GM18499 (cell line): Measurements from ENCODE around the gene TRIM54.
"Not testable (repeated sequence)": the region's sequence is repeated elsewhere in the genome, so short reads cannot be mapped to it uniquely, and the experiment has no call there.

Source experiments
- ATAC-seq: cut with Tn5 transposase; IDR thresholded peaks from one replicate; pipeline ENCODE4 v1.9.1; 2021; ENCODE audit warnings: moderate number of reproducible peaks; ENCODE audit not compliant: insufficient read depth, unreplicated experiment

TRIM54 gene

DNA sequence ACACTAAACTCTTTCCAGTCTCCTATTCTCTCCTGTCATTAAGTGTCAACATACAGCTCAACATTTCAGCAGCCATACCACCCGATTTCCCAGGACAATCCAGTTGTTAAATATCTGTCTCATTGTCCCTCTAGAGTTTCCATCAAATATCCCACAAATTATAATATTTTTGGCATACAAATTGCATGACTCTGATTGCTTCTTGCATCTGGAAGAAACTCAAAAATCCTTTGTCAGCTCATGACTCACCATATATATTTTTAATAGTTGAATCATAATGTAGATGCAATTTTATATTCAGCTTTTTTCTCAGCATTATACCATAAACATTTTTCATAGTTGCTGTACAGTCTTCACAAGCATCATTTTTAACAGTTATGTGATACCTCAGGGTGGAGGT is 26.6 kb upstream of the TRIM54 start:
- ATAC-seq, result no peak

DNA sequence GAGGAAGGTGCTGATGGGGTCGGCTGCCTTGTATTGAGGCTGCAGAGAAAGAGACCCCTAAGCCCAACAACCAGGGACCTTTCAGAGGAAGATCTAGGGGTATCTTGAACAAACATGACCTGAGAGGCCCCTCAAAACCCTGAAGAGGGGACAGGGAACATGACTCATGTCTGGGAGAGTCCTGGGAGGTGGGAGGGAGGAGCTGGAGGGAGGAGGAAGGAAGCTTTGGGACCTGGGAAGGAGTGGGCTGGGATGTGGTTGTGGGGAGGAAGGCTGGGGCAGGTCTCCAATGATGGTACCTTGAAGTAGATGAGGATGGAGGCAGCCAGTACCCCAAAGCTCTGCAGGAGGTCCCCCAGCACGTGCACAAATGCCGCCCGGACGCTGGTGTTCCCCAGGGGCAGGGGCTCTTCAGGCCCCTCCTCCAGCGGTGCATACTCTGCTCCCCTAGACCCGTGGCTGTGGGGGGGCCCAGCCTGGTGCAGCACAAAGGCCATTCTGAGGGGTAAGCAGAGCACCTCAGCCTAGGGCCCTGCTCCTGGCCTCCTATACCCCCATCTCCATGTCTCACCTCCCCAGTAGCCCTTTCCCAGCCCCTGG is 25.3 kb upstream of the TRIM54 start:
- no peak for ATAC-seq

DNA sequence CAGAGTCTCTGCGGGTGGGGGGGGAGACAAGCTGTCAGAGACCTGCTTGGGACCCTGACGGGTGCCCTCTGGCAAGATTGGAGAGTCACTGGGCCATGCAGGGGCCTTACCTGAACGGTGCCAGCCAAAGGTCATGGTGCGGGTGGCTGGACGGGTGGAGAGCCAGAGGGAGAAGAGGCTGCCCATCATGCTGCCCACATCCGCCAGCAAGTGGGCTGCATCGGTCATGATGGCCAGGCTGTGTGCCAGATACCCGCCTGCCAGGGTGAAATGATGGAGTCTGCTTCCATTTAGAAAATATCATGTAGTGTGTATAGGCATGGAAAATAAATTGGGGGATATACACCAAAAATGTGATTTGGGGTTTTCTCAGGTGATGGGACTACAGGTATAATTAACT is 24.2 kb upstream of the TRIM54 start:
- no peak for ATAC-seq

DNA sequence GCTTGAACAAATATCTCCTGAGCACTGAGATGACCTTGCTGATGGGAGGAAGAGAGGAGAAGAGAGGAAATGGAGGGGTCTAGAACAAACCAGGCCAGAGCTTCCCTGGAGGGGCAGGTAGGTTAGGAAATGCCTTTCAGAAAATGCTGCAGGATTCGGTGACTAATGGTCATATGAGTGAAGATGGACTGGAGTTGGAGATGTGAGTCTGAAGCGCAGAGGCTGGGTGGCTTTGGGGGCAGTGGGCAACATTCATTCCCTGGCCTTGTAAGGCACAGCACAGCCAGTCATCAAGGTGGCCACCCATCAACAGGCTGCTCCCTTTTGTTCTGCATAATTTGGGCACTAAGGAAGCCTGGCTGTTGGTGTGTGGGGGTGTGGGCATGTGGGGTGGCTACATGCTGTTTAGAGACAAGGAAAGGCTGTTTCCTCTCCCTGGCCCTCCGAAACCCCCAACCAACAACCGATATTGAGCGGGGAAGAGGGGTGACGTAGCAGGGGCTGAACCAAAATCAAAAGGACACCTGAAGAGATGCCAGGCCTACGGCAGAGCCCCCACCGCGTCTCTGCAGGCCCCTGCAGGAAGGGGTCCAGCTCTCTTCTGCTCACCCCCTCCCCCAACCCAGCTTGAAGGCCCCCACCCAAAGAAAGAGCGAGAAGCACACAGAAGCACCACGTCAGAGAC is 20.8 kb upstream of the TRIM54 start:
- ATAC-seq, result no peak

DNA sequence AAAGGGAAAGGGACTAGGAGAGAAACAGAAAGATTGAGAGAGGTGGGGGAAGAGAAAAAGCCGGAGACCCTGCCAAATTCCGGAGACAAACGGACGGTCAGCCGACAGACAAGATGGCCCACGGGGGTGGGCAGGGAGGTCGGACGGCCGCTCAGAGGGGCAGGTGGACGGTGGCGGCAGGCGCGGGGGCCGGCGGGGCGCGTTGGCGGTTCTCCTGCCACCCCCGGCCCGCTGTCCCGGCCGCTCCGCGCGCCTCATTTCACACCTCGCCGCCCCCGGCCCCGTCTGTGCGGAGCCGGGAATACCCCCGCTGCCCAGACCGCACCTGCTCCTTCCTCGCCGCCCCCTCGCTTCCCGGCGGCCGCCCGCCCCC is 20.3 kb upstream of the TRIM54 start:
- no peak for ATAC-seq

DNA sequence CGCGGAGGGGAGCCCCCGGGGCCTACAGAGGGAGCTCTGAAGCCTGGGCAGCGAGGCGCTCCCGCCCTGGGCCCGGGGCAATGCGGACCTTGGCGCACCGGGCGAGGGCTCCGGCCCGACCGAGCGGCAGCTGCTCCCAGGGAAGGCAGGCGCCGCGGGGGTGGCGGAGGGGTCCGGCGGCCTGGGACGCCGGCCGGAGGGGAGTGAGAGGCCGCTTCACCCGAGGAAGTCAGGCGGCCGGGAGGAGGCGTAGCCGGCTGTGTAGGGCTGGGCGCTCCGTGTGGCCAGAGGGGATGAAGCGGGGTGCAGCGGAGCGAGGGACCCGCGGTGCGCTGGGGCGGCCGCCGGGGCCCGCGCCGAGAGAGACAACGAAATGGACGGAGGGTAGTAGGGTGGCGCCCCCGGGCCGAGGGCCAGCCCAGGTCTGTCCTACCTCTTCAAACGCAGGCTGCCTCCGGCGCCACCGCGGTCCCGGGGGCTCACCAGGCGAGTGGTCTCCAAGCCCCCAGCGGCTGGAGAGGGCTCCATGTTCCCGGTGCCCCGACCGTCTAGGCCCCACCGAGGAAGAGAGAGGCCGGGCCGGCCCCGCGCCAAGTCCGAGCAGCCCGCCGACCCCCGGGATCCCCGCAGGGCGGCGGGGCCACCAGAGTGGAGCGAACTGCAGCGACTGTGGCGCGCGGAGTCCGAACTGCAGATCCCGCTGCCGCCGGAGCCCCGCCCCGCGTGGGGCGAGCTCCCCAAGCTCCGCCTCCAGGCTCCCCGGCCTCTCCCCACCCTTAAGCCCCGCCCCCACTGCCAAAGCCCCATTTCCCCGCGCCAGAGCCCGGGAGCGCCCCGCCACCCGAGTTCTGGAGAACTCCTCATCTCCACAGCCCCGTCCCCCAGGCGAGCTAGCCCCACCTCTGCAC is 19.6 kb upstream of the TRIM54 start, which contains the start of gene SLC30A3:
TSS of gene SLC30A3 (minus strand) at position 669 of the 908 bp plus-strand sequence. CDS start at position 528, 141 bp downstream.
- ATAC-seq, result no peak

DNA sequence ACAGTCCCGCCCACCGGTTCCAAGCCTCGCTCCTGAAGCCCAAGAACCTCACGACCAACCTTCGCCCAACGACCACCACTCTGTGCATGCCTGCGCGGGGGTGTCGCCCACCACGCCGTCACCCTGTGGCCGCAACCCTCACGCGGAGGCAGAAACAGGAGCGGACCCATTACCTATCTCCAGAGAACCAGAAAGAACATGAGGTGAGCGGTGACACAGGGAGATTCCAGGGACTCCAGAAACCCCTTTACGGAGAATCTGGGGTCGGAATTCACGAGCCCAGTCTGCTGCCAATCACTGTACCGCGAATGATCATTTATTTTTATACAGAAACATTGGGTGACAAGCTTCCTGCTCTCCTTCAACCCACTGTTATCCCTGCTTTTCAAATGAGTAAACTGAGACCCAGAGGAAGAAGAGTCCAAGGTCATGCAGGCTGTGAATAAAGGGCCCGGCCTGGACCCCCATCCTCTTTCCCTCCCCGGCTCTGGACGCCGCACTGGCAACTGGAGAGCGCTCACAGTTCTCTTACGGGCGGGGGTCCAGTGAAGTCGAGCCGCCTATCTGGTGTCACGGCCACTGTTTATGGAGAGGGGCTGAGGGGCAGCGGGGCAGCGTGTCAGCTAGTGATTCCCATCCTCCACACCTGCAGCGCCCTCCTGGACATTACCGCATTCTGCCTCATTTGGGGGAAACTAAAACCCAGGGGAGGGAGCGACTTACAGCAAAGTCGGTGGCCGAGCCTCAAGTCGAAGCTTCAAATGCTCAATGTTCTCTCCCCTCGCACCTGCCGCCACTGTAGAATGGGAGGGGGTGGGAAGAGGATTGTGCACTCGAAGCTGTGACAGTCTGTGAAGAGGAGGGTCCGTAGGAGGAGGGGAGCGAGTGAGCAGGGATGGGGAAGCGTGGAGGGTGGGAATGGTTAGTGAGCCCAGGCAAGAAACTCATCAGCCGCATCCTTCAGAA is 18.7 kb upstream of the TRIM54 start:
- no peak for ATAC-seq

DNA sequence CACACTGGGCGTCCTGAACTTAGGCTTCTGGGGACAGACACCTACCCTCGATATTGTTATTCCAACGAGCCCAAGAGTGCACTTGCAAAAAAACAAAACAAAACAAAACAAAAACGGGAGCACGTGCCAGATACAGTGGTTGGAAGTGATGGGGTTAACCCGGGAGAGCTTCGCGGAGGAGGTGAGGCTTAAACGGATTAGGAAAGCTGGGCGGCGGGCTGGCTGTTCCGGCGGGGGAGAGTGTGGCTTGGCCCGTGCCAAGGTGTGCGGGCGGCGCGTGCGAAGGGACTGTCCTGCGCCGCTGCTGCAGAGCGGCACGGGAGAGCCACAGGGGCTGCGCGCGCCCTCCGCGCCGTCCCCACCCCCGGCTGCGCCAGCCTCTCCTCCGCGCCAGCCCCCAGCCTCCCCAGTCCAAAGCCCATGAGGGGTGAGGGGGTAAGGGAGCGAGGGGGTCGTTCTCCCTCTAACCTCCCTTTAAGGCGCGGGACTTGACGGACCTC is 17.9 kb upstream of the TRIM54 start:
- ATAC-seq, result no peak

DNA sequence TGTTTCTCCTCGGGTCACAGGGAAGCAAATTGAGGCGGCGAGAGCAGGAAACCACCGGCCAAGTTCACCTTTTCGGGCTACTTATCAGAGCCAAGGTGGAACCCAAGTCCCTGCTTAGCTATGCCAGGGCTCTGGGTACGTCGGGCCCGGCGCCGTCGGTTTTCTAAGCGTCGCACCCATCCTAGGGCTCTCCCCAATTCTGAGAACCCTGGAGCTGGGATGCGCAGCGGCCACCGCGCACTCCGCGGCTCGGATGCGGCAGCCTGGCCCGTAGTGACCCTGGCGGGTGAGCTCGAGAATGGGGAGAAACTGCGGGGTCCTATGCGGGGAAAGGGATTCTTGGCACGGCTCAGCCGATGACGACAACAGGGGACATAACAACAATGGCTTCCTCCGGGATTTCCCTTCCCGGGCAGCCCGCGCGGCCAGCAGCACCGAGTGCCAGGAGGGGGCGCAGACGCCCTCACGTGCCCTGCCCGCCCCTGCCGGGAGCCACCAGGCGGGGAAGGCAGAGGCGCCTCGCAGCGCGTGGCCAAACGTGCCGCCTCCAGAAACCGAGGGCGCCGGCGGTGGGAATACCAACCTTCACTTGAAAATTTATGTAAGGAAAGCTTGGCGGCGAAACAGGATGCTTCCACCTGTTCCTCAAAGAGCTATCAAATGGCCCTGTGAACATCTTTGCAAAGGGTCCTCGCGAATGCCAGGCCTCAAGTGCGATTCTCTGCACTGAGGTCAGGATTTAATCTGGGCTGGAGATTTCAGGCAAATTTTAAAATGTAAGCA is 17.3 kb upstream of the TRIM54 start:
- no peak for ATAC-seq

DNA sequence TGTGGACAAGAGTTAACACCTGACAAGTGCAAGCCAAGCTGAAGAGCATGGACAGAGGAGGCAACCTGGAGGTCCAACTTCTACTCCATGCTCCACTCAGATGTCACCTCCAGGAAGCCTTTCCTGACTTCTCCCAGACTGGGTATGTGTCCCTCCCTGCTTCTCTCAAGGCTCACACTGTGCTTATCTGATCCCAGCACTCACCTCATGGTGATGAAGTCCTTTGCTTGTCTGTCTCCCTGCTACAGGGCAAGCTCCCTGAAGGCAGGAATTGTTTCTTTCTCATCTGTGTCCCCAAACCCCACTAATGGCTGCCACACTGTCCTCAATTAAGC is 16.7 kb upstream of the TRIM54 start:
- ATAC-seq, result no peak

DNA sequence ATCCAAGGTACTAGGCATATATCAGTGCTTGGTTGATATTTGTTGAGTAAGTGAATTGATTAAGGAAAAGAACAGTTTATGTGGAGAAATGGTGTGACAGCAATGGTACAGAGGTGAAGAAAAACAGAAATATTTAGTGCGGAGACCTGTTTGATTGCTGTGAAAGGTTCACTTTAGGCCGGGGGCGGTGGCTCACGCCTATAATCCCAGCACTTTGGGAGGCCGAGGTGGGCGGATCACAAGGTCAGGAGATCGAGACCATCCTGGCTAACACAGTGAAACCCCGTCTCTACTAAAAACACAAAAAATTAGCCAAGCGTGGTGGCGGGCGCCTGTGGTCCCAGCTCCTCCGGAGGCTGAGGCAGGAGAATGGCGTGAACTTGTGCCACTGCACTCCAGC is 13.9 kb upstream of the TRIM54 start:
- not testable (repeated sequence) for ATAC-seq

DNA sequence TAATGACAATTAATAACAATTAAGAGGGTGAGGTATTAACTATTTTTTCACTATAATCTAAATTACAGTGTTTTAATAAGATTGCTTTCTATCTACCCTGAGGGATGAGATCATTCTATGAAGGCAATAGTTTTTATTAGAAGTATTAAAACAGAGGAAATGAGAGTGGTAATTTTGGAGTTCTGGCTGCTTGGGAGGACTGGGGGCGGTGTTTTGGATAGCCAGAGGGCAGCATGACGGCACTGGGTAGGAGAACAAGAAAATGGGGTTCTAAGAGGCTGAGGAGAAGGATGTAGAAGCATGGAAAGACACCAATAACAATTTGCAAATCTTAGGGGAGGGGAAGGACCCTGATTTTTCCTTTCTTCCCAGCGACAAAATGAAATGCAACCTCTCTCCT is 12.1 kb upstream of the TRIM54 start:
- no peak for ATAC-seq

DNA sequence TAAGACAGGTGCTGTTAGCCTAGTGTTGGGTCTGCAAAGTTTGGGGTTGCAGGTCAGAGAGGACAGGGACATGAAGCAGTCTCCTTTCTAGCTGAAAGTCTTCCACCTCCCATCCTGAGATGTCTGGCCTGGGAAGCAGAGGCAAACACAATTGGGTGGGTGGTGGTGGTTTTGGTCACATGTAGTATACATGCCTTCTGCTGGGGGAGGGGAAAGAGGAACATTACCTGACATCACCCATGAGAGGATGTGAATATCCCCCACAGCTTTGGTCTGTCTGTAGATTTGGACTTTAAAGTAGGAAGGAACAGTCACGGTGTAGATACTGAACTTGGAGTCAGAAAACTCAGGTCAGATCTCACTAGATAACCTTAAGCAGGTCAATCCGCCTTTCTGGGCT is 11.6 kb upstream of the TRIM54 start:
- ATAC-seq, result no peak

DNA sequence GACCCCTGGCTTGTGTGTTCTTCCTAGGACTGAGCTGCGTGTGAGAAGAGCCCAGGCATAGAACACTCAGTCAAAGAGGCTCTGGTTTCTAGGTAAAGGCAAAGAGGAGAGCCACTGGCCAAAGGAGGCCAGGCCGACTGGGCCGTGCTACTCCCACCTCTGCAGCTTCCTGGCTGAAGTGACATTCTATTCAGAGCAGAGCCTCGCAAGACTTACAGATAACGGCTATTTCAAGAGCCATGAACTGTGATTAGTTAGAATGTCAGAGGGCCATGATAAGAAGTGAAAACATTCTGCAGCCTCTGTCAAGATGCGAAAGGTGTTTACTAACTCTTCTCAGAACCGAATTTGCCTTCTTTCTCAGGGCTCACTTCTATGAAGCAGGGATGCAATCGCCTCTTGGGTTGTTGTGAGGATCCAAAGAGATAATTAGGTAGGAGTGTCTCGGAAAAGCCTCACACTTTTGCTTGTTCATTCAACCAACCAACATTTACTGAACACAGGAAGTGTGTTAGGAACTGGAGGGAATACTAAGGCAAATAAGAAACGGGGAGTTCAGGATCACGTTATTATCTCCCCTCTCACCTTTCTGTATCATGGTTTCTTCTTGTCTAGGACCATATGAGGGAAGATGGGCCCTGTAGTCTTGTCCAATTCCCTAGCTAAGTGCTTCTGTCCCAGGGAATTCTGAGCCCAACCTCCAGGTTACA is 10.4 kb upstream of the TRIM54 start:
- ATAC-seq, result no peak

DNA sequence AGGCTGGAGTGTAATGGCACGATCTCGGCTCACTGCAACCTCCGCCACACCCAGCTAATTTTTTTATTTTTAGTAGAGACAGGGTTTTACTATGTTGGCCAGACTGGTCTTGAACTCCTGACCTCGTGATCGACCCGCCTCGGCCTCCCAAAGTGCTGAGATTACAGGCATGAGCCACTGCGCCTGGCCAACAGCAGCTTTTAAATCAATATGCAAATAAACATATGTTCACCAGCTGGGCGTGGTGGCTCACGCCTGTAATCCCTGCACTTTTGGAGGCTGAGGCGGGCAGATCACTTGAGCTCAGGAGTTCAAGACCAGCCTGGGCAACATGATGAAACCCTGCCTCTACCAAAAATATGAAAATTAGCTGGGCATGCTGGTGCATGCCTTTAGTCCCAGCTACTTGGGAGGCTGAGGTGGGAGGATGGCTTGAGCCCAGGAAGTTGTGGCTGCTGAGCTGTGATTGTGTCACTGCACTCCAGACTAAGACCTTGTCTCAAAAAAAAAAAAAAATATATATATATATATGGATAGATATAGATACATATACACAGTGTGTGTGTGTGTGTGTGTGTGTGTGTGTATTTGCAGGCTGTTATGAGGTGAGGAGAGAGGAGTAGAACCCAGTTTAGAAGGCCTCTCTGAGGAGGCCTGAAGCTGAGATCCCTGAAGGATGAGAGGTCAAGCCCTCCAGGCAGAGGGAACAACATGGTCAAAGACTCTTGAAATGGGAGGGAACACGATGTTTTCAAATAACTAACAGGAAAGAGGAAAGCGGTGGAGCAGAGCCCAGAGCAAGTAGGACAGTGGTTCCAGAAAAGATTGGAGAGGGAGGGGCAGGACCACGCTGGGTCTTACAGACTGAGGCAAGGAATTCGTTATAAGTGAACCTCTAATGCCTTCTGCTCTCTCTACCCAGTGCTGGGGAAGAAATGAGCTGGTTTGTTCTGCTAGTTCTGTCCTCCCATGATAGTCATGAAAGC is 9.4 kb upstream of the TRIM54 start:
- ATAC-seq, result not testable (repeated sequence)

DNA sequence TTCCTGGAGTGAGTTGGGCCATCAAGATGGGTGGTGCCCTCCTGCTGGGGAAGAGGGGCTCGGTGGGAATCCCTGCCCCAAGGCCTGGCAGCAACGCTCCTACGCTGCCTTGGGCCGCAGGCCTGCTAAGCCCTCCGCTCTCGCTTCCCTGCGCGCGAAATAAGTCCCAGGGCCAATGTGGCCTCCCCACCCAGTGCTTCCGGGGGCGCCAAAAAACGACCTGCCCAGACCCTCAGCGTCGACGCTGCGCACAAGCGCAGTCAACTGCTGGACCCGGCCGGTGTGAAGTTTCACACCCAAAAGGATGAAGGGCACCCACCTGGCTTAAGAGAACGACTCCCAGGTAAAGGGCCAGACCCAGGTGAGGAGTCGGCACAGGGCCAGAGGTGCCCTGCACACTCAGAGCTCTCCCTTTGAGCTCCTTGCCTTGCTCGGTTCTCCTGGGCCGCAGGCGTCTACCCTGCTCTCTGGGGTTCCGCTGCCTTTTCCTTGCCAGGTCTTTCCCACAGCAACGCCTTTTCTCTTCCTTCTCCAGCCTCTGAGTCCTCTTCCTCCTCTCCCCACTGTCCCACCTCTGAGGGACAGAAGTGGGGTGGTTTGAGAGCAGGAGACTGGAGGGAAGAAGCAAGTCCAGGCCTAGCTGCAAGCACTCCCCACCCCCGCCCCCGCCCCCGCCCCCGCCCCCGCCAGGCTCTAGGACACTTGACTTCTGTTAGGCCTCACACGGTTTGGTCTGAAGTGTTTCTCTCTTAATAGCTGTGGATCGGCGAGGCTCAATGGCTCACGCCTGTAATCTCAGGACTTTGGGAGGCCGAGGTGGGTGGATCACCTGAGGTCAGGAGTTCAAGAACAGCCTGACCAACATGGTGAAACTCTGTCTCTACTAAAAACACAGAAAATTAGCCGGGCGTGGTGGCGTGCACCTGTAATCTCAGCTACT is 6.7 kb upstream of the TRIM54 start, which contains the start of gene DNAJC5G:
TSS of gene DNAJC5G (plus strand) at position 223 of the 940 bp plus-strand sequence. CDS start 1,296 bp downstream, outside the sequence.
- ATAC-seq, result no peak
